T-cell (primary cell): ENCODE results near the gene HOXD13. TPM values are rescaled to one million over a fixed set of nuclear protein-coding genes. Genes with fewer than 3 reads are reported as not detected.

ENCODE experiments used
- ATAC-seq, 4 experiments: fragments of 200-7000 bp in 3 of 4; fragments of 150-1000 bp in 1 of 4; cut with Tn5 transposase; replicated peaks in 1 of 4; 1 replicate in 3 of 4; 2 replicates in 1 of 4; pipeline ENCODE4 v1.10.0; 2021; ENCODE audit warnings: moderate library complexity in 3 of 4, mild to moderate bottlenecking in 2 of 4, moderate number of reproducible peaks in 1 of 4
- CTCF ChIA-PET, 2 donors: fragments of 300-600 bp; sonication (Branson Sonifier 250); formaldehyde crosslinking; loops; one replicate each; lab custom pipeline; 2022; ENCODE audit warnings: antibody characterized with exemption in 2 of 2; lab: Charles Lee
- POLR2A ChIA-PET, 2 donors: fragments of 300-600 bp; sonication (Branson Sonifier 250); formaldehyde crosslinking; loops; one replicate each; lab custom pipeline; 2022; ENCODE audit warnings: antibody characterized with exemption in 2 of 2; lab: Charles Lee
- DNase-seq, 35 experiments: peaks; one replicate each; pipeline versions ENCODE4 v3.0.0 to v3.0.0-alpha.2; 2013 to 2023
- H3K27ac ChIP-seq: one replicate; pipeline ENCODE4 v1.5.1; 2013; ENCODE audit warnings: low read length
- H3K27me3 ChIP-seq, 2 experiments: replicated peaks in 1 of 2; 1 replicate in 1 of 2; 2 replicates in 1 of 2; pipeline versions ENCODE4 v1.6.1 to v1.7.0; 2013; ENCODE audit warnings: low read length in 1 of 2, mixed read lengths in 1 of 2; ENCODE audit not compliant: control insufficient read depth in 2 of 2, insufficient read depth in 2 of 2; ENCODE audit errors: extremely low read depth in 1 of 2
- H3K36me3 ChIP-seq, 2 donors: 1 replicate in 1 of 2; 2 replicates in 1 of 2; pipeline versions ENCODE4 v1.6.1 to v1.7.0; 2013; ENCODE audit warnings: low read length in 1 of 2; ENCODE audit not compliant: control insufficient read depth in 2 of 2, insufficient read depth in 1 of 2; ENCODE audit errors: extremely low read depth in 1 of 2
- H3K4me1 ChIP-seq, 2 experiments: 1 replicate in 1 of 2; 2 replicates in 1 of 2; pipeline versions ENCODE4 v1.6.1 to v1.7.0; 2013; ENCODE audit warnings: low read length in 2 of 2, mixed read lengths in 1 of 2; ENCODE audit not compliant: insufficient read depth in 2 of 2, control insufficient read depth in 1 of 2; ENCODE audit errors: extremely low read depth in 1 of 2
- H3K4me3 ChIP-seq, 2 donors: 1 replicate in 1 of 2; 2 replicates in 1 of 2; pipeline versions ENCODE4 v1.5.1 to v1.7.0; 2013; ENCODE audit warnings: mild to moderate bottlenecking in 2 of 2, low read length in 1 of 2, moderate library complexity in 1 of 2; ENCODE audit not compliant: control insufficient read depth in 1 of 2; ENCODE audit errors: extremely low read depth in 1 of 2
- H3K9me3 ChIP-seq: 2 replicates; pipeline ENCODE4 v1.7.0; 2013
- H3K27ac Mint-ChIP-seq, 2 donors: one replicate each; pipeline ENCODE4 v1.8.0; 2020 to 2021; ENCODE audit warnings: mild to moderate bottlenecking in 2 of 2, mixed read lengths in 2 of 2
- H3K27me3 Mint-ChIP-seq, 2 donors: one replicate each; pipeline ENCODE4 v1.8.0; 2021 to 2022; ENCODE audit warnings: mixed read lengths in 2 of 2
- H3K36me3 Mint-ChIP-seq: one replicate; pipeline ENCODE4 v1.8.0; 2021; ENCODE audit warnings: mixed read lengths
- H3K4me1 Mint-ChIP-seq, 3 donors: one replicate each; pipeline ENCODE4 v1.8.0; 2020 to 2022; ENCODE audit warnings: mixed read lengths in 3 of 3, mild to moderate bottlenecking in 1 of 3
- H3K4me3 Mint-ChIP-seq, 3 donors: one replicate each; pipeline ENCODE4 v1.8.0; 2020 to 2022; ENCODE audit warnings: mild to moderate bottlenecking in 3 of 3, mixed read lengths in 3 of 3, moderate library complexity in 3 of 3
- H3K9me3 Mint-ChIP-seq, 3 donors: one replicate each; pipeline ENCODE4 v1.8.0; 2020 to 2022; ENCODE audit warnings: mixed read lengths in 3 of 3
- WGBS: methylation state at CpG from one replicate; pipeline ENCODE4 v1.1.5; 2013; ENCODE audit warnings: missing lambda C conversion rate; ENCODE audit not compliant: insufficient coverage; 5-methylcytosine and 5-hydroxymethylcytosine counted together
- total RNA-seq, 35 experiments: library from RNA in 6 of 35; stranded (reverse) in 6 of 35; fragments of 120-200 nt in 1 of 35; gene quantifications; one replicate each; pipeline versions ENCODE4 v1.2.1 to v1.2.4 and lab custom pipeline; 2013 to 2026

HOXD13 gene
- total RNA-seq, 5 donors from 2014 or later (not counting 1 experiment from before 2014, with no cell fraction given): not detected

- 15% methylated on average over 8 of the region's 15 CpGs for WGBS
Observed at GRCh38 chr2:176075481-176075880, 17.0 kb upstream of the HOXD13 start.

GRCh38 chr2:176076063-176076462 lies 16.5 kb upstream of the HOXD13 start:
- Histone ChIP-seq H3K27ac (no peak overlapping the region), H3K4me1 (peaks cover 0 to 15% of the 10 kb centered on the region in 2 experiments), H3K27me3 (peaks cover 32 to 65% of the 10 kb centered on the region in 2 experiments), H3K36me3 (no peaks in the 10 kb centered on the region), H3K4me3 (no peak overlapping the region), H3K9me3 (peaks cover 6% of the 10 kb centered on the region)
- ChIA-PET POLR2A (no interaction called here), CTCF (no interaction called here)
- peaks cover 11 to 15% (median 11%) of the 10 kb centered on the region in 3 donors for H3K4me1 Mint-ChIP-seq
- no peak for DNase-seq
- H3K4me3 Mint-ChIP-seq: no peak overlapping the region
- H3K36me3 Mint-ChIP-seq: peaks cover 11% of the 10 kb centered on the region
- H3K9me3 Mint-ChIP-seq: peaks cover 9 to 15% (median 14%) of the 10 kb centered on the region in 3 donors
- ATAC-seq: no peak
- peaks cover 69 to 81% of the 10 kb centered on the region in 2 donors for H3K27me3 Mint-ChIP-seq
- no peak overlapping the region for H3K27ac Mint-ChIP-seq
- WGBS: 10% methylated on average over 2 of the region's 7 CpGs

More at GRCh38 chr2:176075481-176075880, 17.0 kb upstream of the HOXD13 start:
- CTCF ChIA-PET: interaction anchor here in 1 of 2 donors (1.1 kb wide), 1 partner anchor 51 kb away, joined by 3 read pairs; no protein-coding TSS in a partner anchor
- peaks cover 35 to 65% of the 10 kb centered on the region in 2 experiments for H3K27me3 ChIP-seq
- peaks cover 0 to 10% of the 10 kb centered on the region in 2 experiments for H3K4me1 ChIP-seq
- H3K9me3 Mint-ChIP-seq: peaks cover 9 to 15% (median 14%) of the 10 kb centered on the region in 3 donors
- POLR2A ChIA-PET: no interaction called here
- peaks cover 4% of the 10 kb centered on the region for H3K9me3 ChIP-seq
- peaks cover 11 to 13% (median 11%) of the 10 kb centered on the region in 3 donors for H3K4me1 Mint-ChIP-seq
- ATAC-seq (no peak), DNase-seq (no peak)
- no peak overlapping the region for H3K4me3 ChIP-seq
- no peaks in the 10 kb centered on the region for H3K36me3 ChIP-seq
- H3K36me3 Mint-ChIP-seq: peaks cover 11% of the 10 kb centered on the region
- peaks cover 74 to 81% of the 10 kb centered on the region in 2 donors for H3K27me3 Mint-ChIP-seq
- H3K27ac ChIP-seq: no peak overlapping the region
- H3K27ac Mint-ChIP-seq: no peak overlapping the region
- H3K4me3 Mint-ChIP-seq: no peak overlapping the region

- no peak overlapping the region for H3K4me3 Mint-ChIP-seq
- POLR2A ChIA-PET: no interaction called here
- H3K27me3 Mint-ChIP-seq: peaks cover 73 to 79% of the 10 kb centered on the region in 2 donors
- WGBS: no CpG with 5 or more reads among the region's 2 CpGs
- CTCF ChIA-PET: interaction anchor here (0.5 to 0.7 kb wide), 2 partner anchors 63 to 1446 kb away, joined by 3 read pairs; no protein-coding TSS in a partner anchor
- H3K27ac Mint-ChIP-seq: no peak overlapping the region
- ATAC-seq: no peak
- peaks cover 11 to 18% (median 13%) of the 10 kb centered on the region in 3 donors for H3K4me1 Mint-ChIP-seq
- H3K36me3 Mint-ChIP-seq: peaks cover 11% of the 10 kb centered on the region
- Histone ChIP-seq H3K27ac (no peak overlapping the region), H3K4me3 (peak overlapping the region in 1 of 2 donors; percentile 12), H3K36me3 (no peaks in the 10 kb centered on the region), H3K4me1 (peaks cover 0 to 16% of the 10 kb centered on the region in 2 experiments), H3K27me3 (peaks cover 33 to 65% of the 10 kb centered on the region in 2 experiments), H3K9me3 (peaks cover 6% of the 10 kb centered on the region)
- DNase-seq: no peak
- H3K9me3 Mint-ChIP-seq: peaks cover 9 to 15% (median 15%) of the 10 kb centered on the region in 3 donors
Observed at GRCh38 chr2:176076796-176077195, 15.7 kb upstream of the HOXD13 start.

- ATAC-seq (no peak), DNase-seq (no peak)
- Mint-ChIP-seq H3K9me3 (peaks cover 9 to 17% (median 15%) of the 10 kb centered on the region in 3 donors), H3K4me3 (peak overlapping the region in 1 of 3 donors; percentile 77), H3K27me3 (peaks cover 69 to 76% of the 10 kb centered on the region in 2 donors), H3K4me1 (peaks cover 11 to 18% (median 13%) of the 10 kb centered on the region in 3 donors), H3K36me3 (peaks cover 13% of the 10 kb centered on the region), H3K27ac (peak overlapping the region in 1 of 2 donors; percentile 86)
- Histone ChIP-seq H3K36me3 (no peaks in the 10 kb centered on the region), H3K27me3 (peaks cover 23 to 68% of the 10 kb centered on the region in 2 experiments), H3K4me1 (peaks cover 0 to 27% of the 10 kb centered on the region in 2 experiments), H3K27ac (no peak overlapping the region), H3K9me3 (peaks cover 6% of the 10 kb centered on the region), H3K4me3 (peak overlapping the region in 1 of 2 donors; percentile 11)
- ChIA-PET POLR2A (no interaction called here), CTCF (interaction anchor here in 1 of 2 donors (0.7 to 1.0 kb wide), 2 partner anchors 18 to 48 kb away, joined by 3 read pairs; no protein-coding TSS in a partner anchor)
- WGBS: 18% methylated on average over 13 of the region's 25 CpGs
Observed at GRCh38 chr2:176078541-176079284, 13.8 kb upstream of the HOXD13 start.

GRCh38 chr2:176079285-176079830 lies 13.2 kb upstream of the HOXD13 start:
- Mint-ChIP-seq H3K27ac (peak overlapping the region; percentile 59 to 86), H3K4me1 (peaks cover 11 to 18% (median 13%) of the 10 kb centered on the region in 3 donors), H3K4me3 (peak overlapping the region in 2 of 3 donors; percentile 9 to 77), H3K9me3 (peaks cover 9 to 21% (median 15%) of the 10 kb centered on the region in 3 donors), H3K27me3 (peaks cover 70 to 78% of the 10 kb centered on the region in 2 donors), H3K36me3 (peaks cover 15% of the 10 kb centered on the region)
- H3K36me3 ChIP-seq: no peaks in the 10 kb centered on the region
- WGBS: 7% methylated on average over 25 of the region's 30 CpGs
- ATAC-seq: no peak
- H3K27me3 ChIP-seq: peaks cover 26 to 69% of the 10 kb centered on the region in 2 experiments
- no peak for DNase-seq
- CTCF ChIA-PET: interaction anchor here (0.5 to 1.0 kb wide), 3 partner anchors 17 to 61 kb away, joined by 3 to 5 read pairs (median 3); no protein-coding TSS in a partner anchor
- H3K27ac ChIP-seq: no peak overlapping the region
- peak overlapping the region in 1 of 2 donors; percentile 11 for H3K4me3 ChIP-seq
- POLR2A ChIA-PET: no interaction called here
- H3K4me1 ChIP-seq: peaks cover 0 to 27% of the 10 kb centered on the region in 2 experiments
- peaks cover 6% of the 10 kb centered on the region for H3K9me3 ChIP-seq
